ENCODE results near the gene SDSL. TPM values are rescaled to one million over a fixed set of nuclear protein-coding genes. Genes with fewer than 3 reads are reported as not detected.

Gene SDSL
- total RNA-seq, 1 donor from 2014 or later: 3.1 TPM

- no peak for TF ChIP-seq CTCF (IDR thresholded peaks at IDR 0.05)
- TF ChIP-seq EZH2phosphoT487 (IDR thresholded peaks at IDR 0.05): no peak
- no peak for TF ChIP-seq EZH2 (IDR thresholded peaks at IDR 0.05)
- Histone ChIP-seq H3K36me3 (no peaks in the 10 kb centered on the region), H3K27ac (no peak overlapping the region), H3K4me3 (no peak overlapping the region), H3K9me3 (ENCODE audit: low read depth) (no peaks in the 10 kb centered on the region), H3F3A (ENCODE audit: low read depth) (no peaks in the 10 kb centered on the region), H2AFZ (replicated peaks) (no peak overlapping the region), H3K4me1 (peaks cover 6% of the 10 kb centered on the region), H3K79me2 (ENCODE audit: low read depth) (no peaks in the 10 kb centered on the region), H3K27me3 (no peaks in the 10 kb centered on the region), H3K4me2 (no peak overlapping the region), H4K20me1 (ENCODE audit: low read depth) (no peaks in the 10 kb centered on the region), H3K9ac (no peak overlapping the region)
- Mint-ChIP-seq H3K9me3 (no peaks in the 10 kb centered on the region), H3K36me3 (peaks cover 13% of the 10 kb centered on the region), H3K27ac (no peak overlapping the region), H3K4me1 (peaks cover 11% of the 10 kb centered on the region), H3K4me3 (no peak overlapping the region), H3K27me3 (ENCODE audit: insufficient read depth, low read depth) (peaks cover 2% of the 10 kb centered on the region)
- DNase-seq (ENCODE audit: low spot score): no peak
Observed at GRCh38 chr12:113382206-113382605, 40.0 kb upstream of the SDSL start.

DNA sequence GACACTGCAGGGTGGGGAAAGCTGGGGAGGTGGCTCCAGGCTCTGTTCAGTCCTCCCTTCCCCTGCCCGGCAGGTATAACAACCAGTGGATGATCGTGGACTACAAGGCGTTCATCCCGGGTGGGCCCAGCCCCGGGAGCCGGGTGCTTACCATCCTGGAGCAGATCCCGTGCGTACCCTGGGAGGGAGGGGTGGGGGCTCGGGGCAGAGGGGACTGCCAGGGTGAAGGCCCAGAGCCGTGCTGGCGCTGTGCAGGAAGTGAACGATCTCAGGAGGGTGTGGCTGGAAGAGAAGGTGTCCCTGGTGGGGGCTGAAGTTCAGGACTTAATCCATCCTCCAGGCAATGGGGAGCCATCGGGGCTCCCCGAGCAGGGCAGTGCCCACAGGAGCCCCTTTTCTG is 37.4 kb upstream of the SDSL start:
- Histone ChIP-seq H3K36me3 (no peaks in the 10 kb centered on the region), H3K9me3 (ENCODE audit: low read depth) (no peaks in the 10 kb centered on the region), H3K27me3 (no peaks in the 10 kb centered on the region), H3K4me2 (no peak overlapping the region), H4K20me1 (ENCODE audit: low read depth) (no peaks in the 10 kb centered on the region), H3K9ac (no peak overlapping the region), H3K4me3 (no peak overlapping the region), H2AFZ (replicated peaks) (no peak overlapping the region), H3F3A (ENCODE audit: low read depth) (no peaks in the 10 kb centered on the region), H3K79me2 (ENCODE audit: low read depth) (no peaks in the 10 kb centered on the region), H3K27ac (no peak overlapping the region), H3K4me1 (peaks cover 6% of the 10 kb centered on the region)
- H3K4me3 Mint-ChIP-seq: no peak overlapping the region
- DNase-seq (ENCODE audit: low spot score): no peak
- no peak for TF ChIP-seq EZH2phosphoT487 (IDR thresholded peaks at IDR 0.05)
- no peak for TF ChIP-seq CTCF (IDR thresholded peaks at IDR 0.05)
- no peaks in the 10 kb centered on the region for H3K9me3 Mint-ChIP-seq
- no peak overlapping the region for H3K27ac Mint-ChIP-seq
- peaks cover 5% of the 10 kb centered on the region for H3K27me3 Mint-ChIP-seq (ENCODE audit: insufficient read depth, low read depth)
- peaks cover 11% of the 10 kb centered on the region for H3K4me1 Mint-ChIP-seq
- H3K36me3 Mint-ChIP-seq: peaks cover 15% of the 10 kb centered on the region

DNA sequence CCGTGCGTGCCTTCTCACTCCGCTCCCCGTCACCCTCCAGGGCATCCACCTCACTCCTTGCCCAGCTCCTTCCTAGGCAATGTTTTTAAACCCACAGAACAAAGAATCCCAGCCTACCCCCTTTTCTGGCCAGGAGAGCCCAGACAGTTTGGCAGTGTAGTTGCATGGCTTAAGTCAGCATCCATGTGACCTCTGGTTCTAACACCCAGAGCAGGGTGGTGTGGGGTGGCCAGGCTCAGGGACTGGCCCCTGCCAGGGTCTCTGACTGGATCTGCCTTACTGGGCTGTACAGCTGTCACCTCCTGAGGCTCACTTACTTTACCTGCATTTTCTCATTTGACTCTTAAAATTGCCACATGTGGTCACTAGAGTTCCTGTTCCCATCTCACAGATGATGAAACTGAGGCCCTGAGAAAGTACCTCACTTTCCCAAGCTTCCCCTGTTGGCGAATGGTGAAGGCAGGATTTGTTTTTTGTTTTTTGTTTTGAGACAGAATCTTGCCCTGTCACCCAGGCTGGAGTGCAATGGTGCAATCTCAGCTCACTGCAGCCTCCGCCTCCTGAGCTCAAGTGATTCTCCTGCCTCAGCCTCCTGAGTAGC is 36.8 kb upstream of the SDSL start:
- no peaks in the 10 kb centered on the region for H3K27me3 ChIP-seq

More for the DNA sequence above, 36.8 kb upstream of the SDSL start:
- Mint-ChIP-seq H3K4me1 (peaks cover 10% of the 10 kb centered on the region), H3K4me3 (no peak overlapping the region), H3K27ac (no peak overlapping the region), H3K9me3 (no peaks in the 10 kb centered on the region), H3K36me3 (peaks cover 15% of the 10 kb centered on the region), H3K27me3 (ENCODE audit: insufficient read depth, low read depth) (peaks cover 5% of the 10 kb centered on the region)
- Histone ChIP-seq H3K9me3 (ENCODE audit: low read depth) (no peaks in the 10 kb centered on the region), H3K4me3 (no peak overlapping the region), H3K4me2 (no peak overlapping the region), H3K79me2 (ENCODE audit: low read depth) (no peaks in the 10 kb centered on the region), H2AFZ (replicated peaks) (no peak overlapping the region), H3K4me1 (peaks cover 6% of the 10 kb centered on the region), H3F3A (ENCODE audit: low read depth) (no peaks in the 10 kb centered on the region), H3K36me3 (no peaks in the 10 kb centered on the region), H3K9ac (no peak overlapping the region), H4K20me1 (ENCODE audit: low read depth) (no peaks in the 10 kb centered on the region), H3K27ac (no peak overlapping the region)
- TF ChIP-seq EZH2phosphoT487 (IDR thresholded peaks at IDR 0.05) (no peak), CTCF (IDR thresholded peaks at IDR 0.05) (no peak), EZH2 (IDR thresholded peaks at IDR 0.05) (no peak)
- no peak for DNase-seq (ENCODE audit: low spot score)

Measured in neural progenitor cell (in vitro differentiated cells).